PFSK-1 (cell line): Measurements from ENCODE around the gene ZNF655.

Experiments used
- POLR2AphosphoS5 ChIP-seq: IDR thresholded peaks from 2 replicates; pipeline ENCODE4 v1.6.1; 2012; ENCODE audit warnings: low read depth, mild to moderate bottlenecking, control low read depth, low read length, moderate library complexity
- SIN3A ChIP-seq: IDR thresholded peaks from 2 replicates; pipeline ENCODE4 v1.6.1; 2012; ENCODE audit warnings: mild to moderate bottlenecking, low read length, moderate library complexity, borderline replicate concordance; ENCODE audit not compliant: insufficient read depth
- TAF1 ChIP-seq: IDR thresholded peaks from 2 replicates; pipeline ENCODE4 v1.6.1; 2012; ENCODE audit warnings: low read length, control low read depth, borderline replicate concordance; ENCODE audit not compliant: insufficient read depth
- TF ChIP-seq, protein P1 (sequence below), 2 experiments: IDR thresholded peaks; 2 replicates each; pipeline versions ENCODE4 v1.6.1 to v1.8.0; 2011 to 2012; ENCODE audit warnings: low read depth in 2 of 2, low read length in 2 of 2, control low read depth in 1 of 2, inconsistent platforms in 1 of 2, mild to moderate bottlenecking in 1 of 2, moderate library complexity in 1 of 2; ENCODE audit not compliant: insufficient read depth in 1 of 2

GRCh38 chr7:99540542-99540941 lies 17.9 kb upstream of the ZNF655 start:
- TF ChIP-seq, protein P1, sequence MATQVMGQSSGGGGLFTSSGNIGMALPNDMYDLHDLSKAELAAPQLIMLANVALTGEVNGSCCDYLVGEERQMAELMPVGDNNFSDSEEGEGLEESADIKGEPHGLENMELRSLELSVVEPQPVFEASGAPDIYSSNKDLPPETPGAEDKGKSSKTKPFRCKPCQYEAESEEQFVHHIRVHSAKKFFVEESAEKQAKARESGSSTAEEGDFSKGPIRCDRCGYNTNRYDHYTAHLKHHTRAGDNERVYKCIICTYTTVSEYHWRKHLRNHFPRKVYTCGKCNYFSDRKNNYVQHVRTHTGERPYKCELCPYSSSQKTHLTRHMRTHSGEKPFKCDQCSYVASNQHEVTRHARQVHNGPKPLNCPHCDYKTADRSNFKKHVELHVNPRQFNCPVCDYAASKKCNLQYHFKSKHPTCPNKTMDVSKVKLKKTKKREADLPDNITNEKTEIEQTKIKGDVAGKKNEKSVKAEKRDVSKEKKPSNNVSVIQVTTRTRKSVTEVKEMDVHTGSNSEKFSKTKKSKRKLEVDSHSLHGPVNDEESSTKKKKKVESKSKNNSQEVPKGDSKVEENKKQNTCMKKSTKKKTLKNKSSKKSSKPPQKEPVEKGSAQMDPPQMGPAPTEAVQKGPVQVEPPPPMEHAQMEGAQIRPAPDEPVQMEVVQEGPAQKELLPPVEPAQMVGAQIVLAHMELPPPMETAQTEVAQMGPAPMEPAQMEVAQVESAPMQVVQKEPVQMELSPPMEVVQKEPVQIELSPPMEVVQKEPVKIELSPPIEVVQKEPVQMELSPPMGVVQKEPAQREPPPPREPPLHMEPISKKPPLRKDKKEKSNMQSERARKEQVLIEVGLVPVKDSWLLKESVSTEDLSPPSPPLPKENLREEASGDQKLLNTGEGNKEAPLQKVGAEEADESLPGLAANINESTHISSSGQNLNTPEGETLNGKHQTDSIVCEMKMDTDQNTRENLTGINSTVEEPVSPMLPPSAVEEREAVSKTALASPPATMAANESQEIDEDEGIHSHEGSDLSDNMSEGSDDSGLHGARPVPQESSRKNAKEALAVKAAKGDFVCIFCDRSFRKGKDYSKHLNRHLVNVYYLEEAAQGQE (IDR thresholded peaks at IDR 0.05; ENCODE audit: insufficient read depth in 1 of 2, low read depth in 2 of 2, low read length in 2 of 2), result no peak
- TF ChIP-seq POLR2AphosphoS5 (no peak), SIN3A (no peak), TAF1 (no peak)
